Activated T-cell treated with anti-CD3 and anti-CD28 coated beads, Interleukin-2, amount 50 U/mL, for 72 hours (primary cell): ENCODE data around the gene SRRM2. TPM values are rescaled to one million over a fixed set of nuclear protein-coding genes. Genes with fewer than 3 reads are reported as not detected.
A peak's percentile ranks its signal among the peaks of the same experiment; 100 is the strongest.

Experiments
- ATAC-seq, 2 donors: fragments of 150-1000 bp; cut with Tn5 transposase; replicated peaks in 1 of 2; 2 replicates each; pipeline ENCODE4 v1.10.0; 2021; ENCODE audit warnings: moderate library complexity in 2 of 2, mild to moderate bottlenecking in 1 of 2
- DNase-seq, 2 donors: peaks; one replicate each; pipeline ENCODE4 v3.0.0; 2021 to 2022; ENCODE audit warnings: mixed read lengths in 1 of 2
- H3K27ac Mint-ChIP-seq: one replicate; pipeline ENCODE4 v1.8.0; 2022; ENCODE audit warnings: mild to moderate bottlenecking, moderate library complexity, mixed read lengths
- H3K27me3 Mint-ChIP-seq: one replicate; pipeline ENCODE4 v1.8.0; 2022; ENCODE audit warnings: low read depth, mixed read lengths
- H3K36me3 Mint-ChIP-seq, 2 donors: one replicate each; pipeline ENCODE4 v1.8.0; 2022; ENCODE audit warnings: mixed read lengths in 2 of 2, mild to moderate bottlenecking in 1 of 2; ENCODE audit not compliant: insufficient read depth in 2 of 2
- H3K4me1 Mint-ChIP-seq: one replicate; pipeline ENCODE4 v1.8.0; 2022; ENCODE audit warnings: low read depth, mixed read lengths
- H3K4me3 Mint-ChIP-seq, 2 donors: one replicate each; pipeline ENCODE4 v1.8.0; 2022; ENCODE audit warnings: mild to moderate bottlenecking in 2 of 2, mixed read lengths in 2 of 2, moderate library complexity in 2 of 2
- H3K9me3 Mint-ChIP-seq, 2 donors: one replicate each; pipeline ENCODE4 v1.8.0; 2022; ENCODE audit warnings: mixed read lengths in 2 of 2
- total RNA-seq, 2 donors: library from RNA; stranded (reverse); gene quantifications; one replicate each; pipeline ENCODE4 v1.2.3, GENCODE V29; 2022

The SRRM2 gene
- total RNA-seq, 2 donors from 2014 or later = 696 to 731 TPM

- DNase-seq = no peak
These were observed 32.1 kb downstream of the SRRM2 start for GRCh38 chr16:2784358-2785100.

GRCh38 chr16:2785101-2785991 is 32.9 kb downstream of the SRRM2 start:
- peaks cover 10% of the 10 kb centered on the region for H3K27me3 Mint-ChIP-seq
- H3K36me3 Mint-ChIP-seq = no peaks in the 10 kb centered on the region
- DNase-seq = peak; percentile 49
- peak overlapping the region; percentile 72 for H3K27ac Mint-ChIP-seq
- no peaks in the 10 kb centered on the region for H3K9me3 Mint-ChIP-seq
- H3K4me1 Mint-ChIP-seq = peaks cover 11% of the 10 kb centered on the region
- ATAC-seq = peak; percentile 76 to 78
- H3K4me3 Mint-ChIP-seq = peak overlapping the region; percentile 84 to 91

More at GRCh38 chr16:2784358-2785100, 32.1 kb downstream of the SRRM2 start:
- Mint-ChIP-seq H3K4me1 (peaks cover 19% of the 10 kb centered on the region), H3K27me3 (peaks cover 10% of the 10 kb centered on the region), H3K4me3 (peak overlapping the region; percentile 84 to 91), H3K36me3 (no peaks in the 10 kb centered on the region), H3K27ac (peak overlapping the region; percentile 72), H3K9me3 (no peaks in the 10 kb centered on the region)
- peak in 1 of 2 donors; percentile 1 for ATAC-seq

DNA sequence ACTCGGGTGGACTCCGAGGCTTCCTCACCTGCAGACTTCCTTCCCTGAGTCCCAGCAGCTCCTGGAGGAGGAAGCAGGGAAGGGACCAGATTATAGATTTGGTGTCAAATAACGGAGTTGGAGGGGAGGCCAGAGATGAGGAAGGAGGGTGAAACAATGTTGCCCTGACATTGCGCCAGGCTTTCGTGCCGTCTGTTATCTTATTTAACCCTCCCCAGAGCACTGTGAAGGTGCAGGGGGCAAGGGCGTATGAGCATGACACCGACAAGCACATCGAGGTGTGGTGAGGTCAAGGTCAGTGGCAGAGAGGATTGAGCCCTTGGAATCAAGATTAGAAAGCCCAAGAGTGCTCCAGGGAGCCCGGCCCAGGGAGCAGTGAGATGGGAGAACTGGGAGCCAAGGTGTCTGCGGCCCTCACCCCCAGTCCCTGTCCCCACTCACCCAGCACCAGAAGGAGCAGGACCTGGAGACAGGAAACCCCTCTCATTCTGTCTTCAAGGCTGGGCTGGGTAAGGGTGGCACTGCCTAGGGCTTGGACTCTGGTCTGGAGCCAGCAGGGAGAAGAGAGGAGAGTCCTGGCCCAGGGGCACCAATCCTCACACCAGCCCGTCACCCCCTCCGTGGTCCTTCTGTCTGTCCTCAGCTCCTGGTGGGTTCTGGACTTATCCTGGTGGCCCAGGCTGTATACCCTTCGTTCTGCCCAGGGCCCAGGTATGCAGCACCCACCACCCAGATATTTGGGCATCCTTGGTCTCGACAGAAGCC is 33.8 kb downstream of the SRRM2 start:
- ATAC-seq = no peak
- peaks cover 13% of the 10 kb centered on the region for H3K27me3 Mint-ChIP-seq
- no peak for DNase-seq
- H3K9me3 Mint-ChIP-seq = no peaks in the 10 kb centered on the region
- peaks cover 11% of the 10 kb centered on the region for H3K4me1 Mint-ChIP-seq
- H3K4me3 Mint-ChIP-seq = peak overlapping the region; percentile 59
- H3K27ac Mint-ChIP-seq = no peak overlapping the region
- no peaks in the 10 kb centered on the region for H3K36me3 Mint-ChIP-seq

- H3K27ac Mint-ChIP-seq = no peak overlapping the region
- peaks cover 17% of the 10 kb centered on the region for H3K27me3 Mint-ChIP-seq
- H3K4me3 Mint-ChIP-seq = no peak overlapping the region
- no peaks in the 10 kb centered on the region for H3K36me3 Mint-ChIP-seq
- H3K9me3 Mint-ChIP-seq = no peaks in the 10 kb centered on the region
- H3K4me1 Mint-ChIP-seq = peaks cover 11% of the 10 kb centered on the region
- no peak for ATAC-seq
- DNase-seq = no peak
These were observed 34.4 kb downstream of the SRRM2 start for GRCh38 chr16:2786826-2787151.

DNA sequence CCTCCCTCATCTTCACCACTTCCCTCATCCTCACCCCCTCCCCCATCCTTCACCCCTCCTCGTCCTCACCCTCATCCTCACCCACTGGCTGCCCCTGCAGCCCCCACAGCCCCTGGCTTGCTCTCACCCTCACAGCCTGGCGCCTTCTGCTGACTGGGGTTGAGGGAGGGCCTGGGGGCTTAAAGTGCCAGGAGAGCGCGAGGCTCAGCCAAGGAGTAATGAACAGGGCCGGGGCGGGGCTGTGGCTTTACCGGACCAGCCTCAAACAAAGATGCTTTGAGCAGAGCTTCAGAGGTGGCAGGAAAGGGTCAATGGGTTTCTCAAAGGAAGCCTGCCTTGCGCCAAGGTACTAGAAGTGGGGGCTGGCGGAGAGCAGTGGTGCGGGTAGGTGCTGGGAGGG is 35.0 kb downstream of the SRRM2 start, which contains the start of gene PRSS33:
Gene PRSS33 (minus strand): TSS at position 155 of the 400 bp plus-strand sequence. CDS start 1,013 bp downstream, outside the sequence.
- DNase-seq = no peak
- Mint-ChIP-seq H3K27me3 (peaks cover 23% of the 10 kb centered on the region), H3K4me3 (peak within 1 kb of the TSS in 1 of 2 donors; percentile 59)

GRCh38 chr16:2787961-2788360 is 35.5 kb downstream of the SRRM2 start:
- H3K9me3 Mint-ChIP-seq = no peaks in the 10 kb centered on the region
- H3K27me3 Mint-ChIP-seq = peaks cover 23% of the 10 kb centered on the region
- H3K36me3 Mint-ChIP-seq = no peaks in the 10 kb centered on the region
- ATAC-seq = no peak
- peaks cover 11% of the 10 kb centered on the region for H3K4me1 Mint-ChIP-seq
- no peak overlapping the region for H3K4me3 Mint-ChIP-seq
- H3K27ac Mint-ChIP-seq = peak overlapping the region; percentile 29
- DNase-seq = no peak

More for the DNA sequence above, 35.0 kb downstream of the SRRM2 start, which contains the start of gene PRSS33:
- H3K36me3 Mint-ChIP-seq = no peaks in the 10 kb centered on the region
- no peak for ATAC-seq
- H3K9me3 Mint-ChIP-seq = no peaks in the 10 kb centered on the region
- peaks cover 11% of the 10 kb centered on the region for H3K4me1 Mint-ChIP-seq
- peak within 1 kb of the TSS; percentile 29 for H3K27ac Mint-ChIP-seq

- H3K27ac Mint-ChIP-seq = no peak overlapping the region
- no peaks in the 10 kb centered on the region for H3K36me3 Mint-ChIP-seq
- no peaks in the 10 kb centered on the region for H3K9me3 Mint-ChIP-seq
- H3K4me1 Mint-ChIP-seq = peaks cover 6% of the 10 kb centered on the region
- no peak for ATAC-seq
- DNase-seq = no peak
- H3K27me3 Mint-ChIP-seq = peaks cover 23% of the 10 kb centered on the region
- no peak overlapping the region for H3K4me3 Mint-ChIP-seq
These were observed 38.2 kb downstream of the SRRM2 start for GRCh38 chr16:2790631-2791030.

- Mint-ChIP-seq H3K4me1 (peaks cover 3% of the 10 kb centered on the region), H3K4me3 (no peak overlapping the region), H3K27ac (no peak overlapping the region), H3K9me3 (no peaks in the 10 kb centered on the region), H3K27me3 (peaks cover 26% of the 10 kb centered on the region), H3K36me3 (no peaks in the 10 kb centered on the region)
- no peak for DNase-seq
- ATAC-seq = no peak
These were observed 38.7 kb downstream of the SRRM2 start for GRCh38 chr16:2791174-2791573.

DNA sequence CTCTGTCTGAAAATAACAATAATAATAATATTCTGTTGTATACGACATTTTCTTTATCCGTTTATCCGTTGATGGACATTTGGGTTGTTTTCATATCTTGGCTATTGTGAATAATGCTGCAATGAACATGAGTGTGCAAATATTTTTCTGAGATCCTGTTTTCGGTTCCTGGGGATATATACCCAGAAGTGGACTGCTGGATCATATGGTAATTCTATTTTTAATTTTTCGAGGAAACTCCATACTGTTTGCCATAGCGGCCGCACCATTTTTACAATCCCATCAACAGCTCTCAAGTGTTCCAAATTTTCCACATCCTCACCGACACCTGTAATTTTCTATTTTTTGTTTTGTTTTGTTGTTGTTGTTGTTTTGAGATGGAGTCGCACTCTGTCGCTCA is 40.5 kb downstream of the SRRM2 start:
- peaks cover 24% of the 10 kb centered on the region for H3K27me3 Mint-ChIP-seq
- H3K9me3 Mint-ChIP-seq = no peaks in the 10 kb centered on the region
- no peak for DNase-seq
- ATAC-seq = no peak
- no peaks in the 10 kb centered on the region for H3K4me1 Mint-ChIP-seq
- no peak overlapping the region for H3K4me3 Mint-ChIP-seq
- H3K36me3 Mint-ChIP-seq = no peaks in the 10 kb centered on the region
- H3K27ac Mint-ChIP-seq = no peak overlapping the region

- ATAC-seq (no peak), DNase-seq (no peak)
- no peak overlapping the region for H3K27ac Mint-ChIP-seq
- H3K4me3 Mint-ChIP-seq = no peak overlapping the region
- H3K36me3 Mint-ChIP-seq = no peaks in the 10 kb centered on the region
- H3K9me3 Mint-ChIP-seq = no peaks in the 10 kb centered on the region
- H3K27me3 Mint-ChIP-seq = peaks cover 19% of the 10 kb centered on the region
- H3K4me1 Mint-ChIP-seq = no peaks in the 10 kb centered on the region
These were observed 43.1 kb downstream of the SRRM2 start for GRCh38 chr16:2795395-2796143.

DNA sequence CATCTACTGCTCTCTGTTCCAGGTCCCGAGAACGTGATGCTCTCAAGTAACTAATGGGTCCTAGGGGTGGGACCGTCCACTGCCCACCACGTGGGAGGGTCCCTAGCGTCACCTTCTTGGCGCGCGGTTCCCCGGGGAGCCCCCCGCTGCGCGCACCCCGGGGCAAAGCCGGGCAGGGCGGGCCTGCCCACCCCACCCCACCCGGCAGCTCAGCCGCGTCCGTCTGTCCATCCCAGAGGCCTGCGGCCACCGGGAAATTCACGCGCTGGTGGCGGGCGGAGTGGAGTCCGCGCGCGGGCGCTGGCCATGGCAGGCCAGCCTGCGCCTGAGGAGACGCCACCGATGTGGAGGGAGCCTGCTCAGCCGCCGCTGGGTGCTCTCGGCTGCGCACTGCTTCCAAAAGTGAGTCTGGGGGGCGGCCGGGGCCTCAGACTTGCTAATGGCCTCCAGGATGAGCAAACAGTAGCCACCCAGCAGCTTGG is 46.3 kb downstream of the SRRM2 start:
- no peak overlapping the region for H3K27ac Mint-ChIP-seq
- H3K36me3 Mint-ChIP-seq = peaks cover 0 to 3% of the 10 kb centered on the region in 2 donors
- H3K4me3 Mint-ChIP-seq = no peak overlapping the region
- ATAC-seq (no peak), DNase-seq (no peak)
- H3K9me3 Mint-ChIP-seq = peaks cover under 1 to 3% of the 10 kb centered on the region in 2 donors
- peaks cover 11% of the 10 kb centered on the region for H3K27me3 Mint-ChIP-seq
- H3K4me1 Mint-ChIP-seq = no peaks in the 10 kb centered on the region

GRCh38 chr16:2799205-2799858 is 46.9 kb downstream of the SRRM2 start:
- ATAC-seq (no peak), DNase-seq (no peak)
- Mint-ChIP-seq H3K27me3 (peaks cover 14% of the 10 kb centered on the region), H3K36me3 (peaks cover 0 to 5% of the 10 kb centered on the region in 2 donors), H3K27ac (no peak overlapping the region), H3K4me3 (no peak overlapping the region), H3K4me1 (no peaks in the 10 kb centered on the region), H3K9me3 (peaks cover 2 to 8% of the 10 kb centered on the region in 2 donors)
